A549 (cell line): Measurements from ENCODE around the gene TYMS.

Source experiments
- BHLHE40 ChIP-seq: IDR thresholded peaks from 2 replicates; pipeline ENCODE4 v1.6.1; 2012; ENCODE audit warnings: low read depth, low read length, inconsistent platforms
- EP300 ChIP-seq, 2 experiments: fragments of >200 bp; sonication (Bioruptor Twin); formaldehyde crosslinking; IDR thresholded peaks; 2 replicates in 1 of 2; 3 replicates in 1 of 2; pipeline ENCODE4 v1.6.1; 2016 to 2017
- PHF8 ChIP-seq: fragments of 200-600 bp; sonication (generic); IDR thresholded peaks from 2 replicates; pipeline ENCODE4 v1.6.1; 2016; ENCODE audit warnings: low read depth, mild to moderate bottlenecking, antibody characterized with exemption, moderate library complexity, borderline replicate concordance
- TF ChIP-seq, protein P1 (sequence below): fragments of >200 bp; sonication (Bioruptor Twin); formaldehyde crosslinking; IDR thresholded peaks from 3 replicates; pipeline ENCODE4 v1.5.1; 2016

DNA sequence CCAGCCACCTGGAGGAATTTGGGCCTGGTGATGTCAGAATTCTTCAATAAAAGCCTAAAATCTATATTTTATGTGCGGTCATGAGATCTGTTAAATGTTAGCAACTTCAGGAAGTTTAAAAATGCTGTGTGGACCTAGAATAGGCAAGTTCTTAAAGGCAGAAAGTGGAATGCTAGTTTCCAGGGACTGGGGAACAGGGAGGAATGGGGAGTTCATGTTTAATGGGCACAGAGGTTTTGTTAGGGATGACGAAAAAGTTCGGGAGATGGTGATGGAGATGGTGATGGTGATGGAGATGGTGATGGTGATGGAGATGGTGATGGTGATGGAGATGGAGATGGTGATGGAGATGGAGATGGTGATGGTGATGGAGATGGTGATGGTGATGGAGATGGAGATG is 9.2 kb downstream of the TYMS start:
- TF ChIP-seq, protein P1, sequence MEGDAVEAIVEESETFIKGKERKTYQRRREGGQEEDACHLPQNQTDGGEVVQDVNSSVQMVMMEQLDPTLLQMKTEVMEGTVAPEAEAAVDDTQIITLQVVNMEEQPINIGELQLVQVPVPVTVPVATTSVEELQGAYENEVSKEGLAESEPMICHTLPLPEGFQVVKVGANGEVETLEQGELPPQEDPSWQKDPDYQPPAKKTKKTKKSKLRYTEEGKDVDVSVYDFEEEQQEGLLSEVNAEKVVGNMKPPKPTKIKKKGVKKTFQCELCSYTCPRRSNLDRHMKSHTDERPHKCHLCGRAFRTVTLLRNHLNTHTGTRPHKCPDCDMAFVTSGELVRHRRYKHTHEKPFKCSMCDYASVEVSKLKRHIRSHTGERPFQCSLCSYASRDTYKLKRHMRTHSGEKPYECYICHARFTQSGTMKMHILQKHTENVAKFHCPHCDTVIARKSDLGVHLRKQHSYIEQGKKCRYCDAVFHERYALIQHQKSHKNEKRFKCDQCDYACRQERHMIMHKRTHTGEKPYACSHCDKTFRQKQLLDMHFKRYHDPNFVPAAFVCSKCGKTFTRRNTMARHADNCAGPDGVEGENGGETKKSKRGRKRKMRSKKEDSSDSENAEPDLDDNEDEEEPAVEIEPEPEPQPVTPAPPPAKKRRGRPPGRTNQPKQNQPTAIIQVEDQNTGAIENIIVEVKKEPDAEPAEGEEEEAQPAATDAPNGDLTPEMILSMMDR = no peak
- no peak for TF ChIP-seq BHLHE40
- no peak for TF ChIP-seq EP300 (IDR thresholded peaks at IDR 0.05)
- TF ChIP-seq PHF8 = no peak
